ENCODE measurements around the gene OR4A16.

OR4A16 gene, protein sequence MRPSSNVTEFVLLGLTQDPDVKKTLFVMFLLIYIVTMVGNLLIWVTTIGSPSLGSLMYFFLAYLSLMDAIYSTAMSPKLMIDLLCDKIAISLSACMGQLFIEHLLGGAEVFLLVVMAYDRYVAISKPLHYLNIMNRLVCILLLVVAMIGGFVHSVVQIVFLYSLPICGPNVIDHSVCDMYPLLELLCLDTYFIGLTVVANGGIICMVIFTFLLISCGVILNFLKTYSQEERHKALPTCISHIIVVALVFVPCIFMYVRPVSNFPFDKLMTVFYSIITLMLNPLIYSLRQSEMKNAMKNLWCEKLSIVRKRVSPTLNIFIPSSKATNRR

DNA sequence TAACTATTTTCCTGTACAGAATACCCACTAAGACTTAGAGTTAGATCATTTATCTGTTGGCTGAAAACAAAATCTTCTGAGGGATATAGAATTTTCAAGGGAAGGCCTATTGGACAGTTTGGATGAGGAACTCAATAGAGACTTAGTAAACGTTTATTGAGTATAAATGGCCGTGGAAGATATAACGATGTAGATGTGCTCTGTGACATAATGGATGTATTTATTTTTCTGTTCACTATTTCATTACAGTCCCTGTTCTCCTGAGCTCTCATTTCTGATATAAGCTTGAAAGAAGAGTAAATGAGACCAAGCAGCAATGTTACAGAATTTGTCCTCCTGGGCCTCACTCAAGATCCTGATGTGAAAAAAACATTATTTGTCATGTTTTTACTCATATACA, at the start of gene OR4A16:
Gene OR4A16 (plus strand): TSS at position 301 of the 400 bp plus-strand sequence. CDS start 0 bp downstream, at position 301.
- TF ChIP-seq, protein P1, sequence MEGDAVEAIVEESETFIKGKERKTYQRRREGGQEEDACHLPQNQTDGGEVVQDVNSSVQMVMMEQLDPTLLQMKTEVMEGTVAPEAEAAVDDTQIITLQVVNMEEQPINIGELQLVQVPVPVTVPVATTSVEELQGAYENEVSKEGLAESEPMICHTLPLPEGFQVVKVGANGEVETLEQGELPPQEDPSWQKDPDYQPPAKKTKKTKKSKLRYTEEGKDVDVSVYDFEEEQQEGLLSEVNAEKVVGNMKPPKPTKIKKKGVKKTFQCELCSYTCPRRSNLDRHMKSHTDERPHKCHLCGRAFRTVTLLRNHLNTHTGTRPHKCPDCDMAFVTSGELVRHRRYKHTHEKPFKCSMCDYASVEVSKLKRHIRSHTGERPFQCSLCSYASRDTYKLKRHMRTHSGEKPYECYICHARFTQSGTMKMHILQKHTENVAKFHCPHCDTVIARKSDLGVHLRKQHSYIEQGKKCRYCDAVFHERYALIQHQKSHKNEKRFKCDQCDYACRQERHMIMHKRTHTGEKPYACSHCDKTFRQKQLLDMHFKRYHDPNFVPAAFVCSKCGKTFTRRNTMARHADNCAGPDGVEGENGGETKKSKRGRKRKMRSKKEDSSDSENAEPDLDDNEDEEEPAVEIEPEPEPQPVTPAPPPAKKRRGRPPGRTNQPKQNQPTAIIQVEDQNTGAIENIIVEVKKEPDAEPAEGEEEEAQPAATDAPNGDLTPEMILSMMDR (conservative IDR thresholded peaks at IDR 0.05; ENCODE audit: low read depth, low read length): no peak
- no peak within 1 kb of the TSS for H3K4me3 ChIP-seq (ENCODE audit: low read length)
- no peak for DNase-seq (ENCODE audit: low read depth)

DNA sequence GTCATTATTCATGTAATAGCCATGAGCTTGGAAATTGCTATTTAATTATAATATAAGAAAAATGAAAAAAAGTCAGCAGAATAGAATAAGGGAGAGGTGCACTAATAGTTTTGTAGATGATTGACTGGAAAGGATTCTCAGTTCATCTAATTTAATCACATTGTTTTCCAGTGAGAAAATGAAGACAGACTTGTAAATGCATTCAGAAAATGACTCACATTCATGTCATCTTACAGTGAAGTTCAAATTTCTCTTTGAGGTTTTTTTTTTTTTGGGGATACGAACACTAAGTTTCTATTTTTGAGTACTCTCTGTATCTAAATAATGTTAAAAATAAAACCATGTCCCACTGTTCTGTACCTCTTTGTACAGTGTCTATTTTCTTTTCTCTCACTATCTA, 18.5 kb upstream of the OR4A16 start:
- TF ChIP-seq, protein P1 (conservative IDR thresholded peaks at IDR 0.05; ENCODE audit: low read depth, low read length): no peak
- DNase-seq (ENCODE audit: low read depth): no peak
- H3K4me3 ChIP-seq (ENCODE audit: low read length): no peak overlapping the region

DNA sequence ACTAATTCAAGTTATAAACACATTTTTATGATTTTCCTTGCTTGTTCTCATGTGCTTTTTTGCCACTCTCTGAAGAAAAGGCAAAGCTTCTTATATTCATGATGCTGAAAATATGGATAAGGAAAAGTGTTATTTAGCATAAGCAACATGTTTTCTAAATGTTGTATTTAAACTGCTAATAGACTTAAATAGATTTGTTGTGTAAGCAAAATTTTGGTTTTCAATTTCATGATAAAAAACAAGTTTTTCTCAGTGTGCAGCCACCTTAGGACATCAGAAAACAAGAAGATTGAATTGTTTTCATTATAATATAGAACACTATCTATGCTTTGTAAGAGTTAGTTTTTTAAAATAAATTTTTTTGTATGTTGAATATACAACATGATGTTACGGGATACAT, 2.3 kb downstream of the OR4A16 start:
- no peak for DNase-seq (ENCODE audit: low read depth)
- H3K4me3 ChIP-seq (ENCODE audit: low read length): no peak overlapping the region
- TF ChIP-seq, protein P1 (conservative IDR thresholded peaks at IDR 0.05; ENCODE audit: low read depth, low read length): no peak

DNA sequence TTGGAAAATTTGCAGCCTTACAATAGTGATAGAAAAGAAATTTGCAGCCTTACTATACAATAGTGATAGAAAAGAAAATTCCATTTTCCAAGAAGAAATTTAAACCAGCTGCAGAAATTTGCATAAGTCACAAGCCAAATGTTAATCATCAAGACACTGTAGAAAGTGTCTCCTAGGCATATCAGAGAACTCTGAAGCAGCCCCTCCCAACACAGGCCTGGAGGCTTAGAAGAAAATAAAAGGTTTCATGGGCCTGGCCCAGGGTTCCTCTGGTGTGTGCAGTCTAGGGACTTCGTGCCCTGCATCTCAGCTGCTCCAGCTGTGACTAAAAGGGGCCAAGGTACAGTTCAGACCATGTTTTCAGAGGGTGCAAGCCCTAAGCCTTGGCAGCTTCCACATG, 6.0 kb downstream of the OR4A16 start:
- TF ChIP-seq, protein P1 (conservative IDR thresholded peaks at IDR 0.05; ENCODE audit: low read depth, low read length): no peak
- no peak overlapping the region for H3K4me3 ChIP-seq (ENCODE audit: low read length)
- no peak for DNase-seq (ENCODE audit: low read depth)

DNA sequence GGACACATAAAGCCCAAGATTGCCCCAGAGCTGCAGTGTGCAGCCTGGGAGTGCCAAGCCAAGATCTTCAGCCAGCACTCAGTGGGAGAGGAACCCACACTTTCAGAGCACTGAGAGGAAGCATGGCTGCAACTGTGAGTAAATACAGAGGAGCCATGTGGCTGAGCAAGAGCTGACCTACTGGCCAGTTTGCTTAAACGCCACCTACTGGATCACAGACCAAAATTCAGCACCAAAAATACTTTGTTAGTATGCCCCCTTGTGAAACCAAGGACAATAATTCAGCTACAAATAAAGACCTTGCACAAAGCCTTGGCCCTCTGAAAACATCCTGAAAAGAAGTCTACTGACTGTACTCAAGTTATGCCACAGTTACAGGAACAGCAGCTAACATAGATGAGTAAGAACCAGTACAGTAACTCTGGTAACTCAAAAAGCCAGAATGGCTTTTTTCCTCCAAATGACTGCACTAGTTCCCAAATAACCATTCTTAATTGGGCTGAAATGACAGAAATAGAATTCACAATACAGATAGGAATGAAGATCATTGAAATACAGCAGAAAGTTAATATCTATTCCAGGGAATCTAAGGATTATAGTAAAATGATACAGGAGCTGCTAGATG, 14.7 kb downstream of the OR4A16 start:
- TF ChIP-seq, protein P1 (conservative IDR thresholded peaks at IDR 0.05; ENCODE audit: low read depth, low read length): no peak
- DNase-seq (ENCODE audit: low read depth): no peak
- no peak overlapping the region for H3K4me3 ChIP-seq (ENCODE audit: low read length)

DNA sequence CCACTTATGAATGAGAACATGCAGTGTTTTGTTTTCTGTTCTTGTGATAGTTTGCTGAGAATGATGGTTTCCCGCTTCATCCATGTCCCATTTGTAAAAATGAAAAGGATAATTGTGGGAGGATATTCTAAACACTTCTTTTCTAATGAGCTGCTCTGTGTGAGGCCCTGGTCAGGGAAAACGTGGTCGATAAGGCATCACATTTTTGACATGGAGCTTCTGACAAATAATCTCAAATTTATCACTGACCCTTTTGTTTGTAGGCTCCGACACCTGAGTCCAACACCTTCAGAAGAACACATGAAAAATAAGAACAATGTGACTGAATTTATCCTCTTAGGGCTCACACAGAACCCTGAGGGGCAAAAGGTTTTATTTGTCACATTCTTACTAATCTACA, 24.7 kb downstream of the OR4A16 start, which contains the start of gene OR4A15:
Gene OR4A15 (plus strand): TSS at position 301 of the 400 bp plus-strand sequence. CDS start 0 bp downstream, at position 301.
- DNase-seq (ENCODE audit: low read depth): no peak
- H3K4me3 ChIP-seq (ENCODE audit: low read length): no peak within 1 kb of the TSS
- TF ChIP-seq, protein P1 (conservative IDR thresholded peaks at IDR 0.05; ENCODE audit: low read depth, low read length): no peak

All from retinal pigment epithelial cell (primary cell).